Esophagus (tissue), 2 donors: ENCODE results near the gene ZBTB39. TPM values are rescaled to one million over a fixed set of nuclear protein-coding genes. Genes with fewer than 3 reads are reported as not detected.
"Not testable (repeated sequence)": the region's sequence is repeated elsewhere in the genome, so short reads cannot be mapped to it uniquely, and the experiment has no call there.

Experiments
- H3K27ac ChIP-seq, 2 donors: one replicate each; pipeline ENCODE4 v1.5.1; 2013; ENCODE audit warnings: low read depth in 2 of 2, mild to moderate bottlenecking in 2 of 2, inconsistent platforms in 1 of 2, low read length in 1 of 2, moderate library complexity in 1 of 2
- H3K27me3 ChIP-seq, 2 donors: one replicate each; pipeline ENCODE4 v1.6.1; 2013; ENCODE audit warnings: low read length in 2 of 2, control low read depth in 1 of 2, mild to moderate bottlenecking in 1 of 2; ENCODE audit not compliant: insufficient read depth in 2 of 2, control insufficient read depth in 1 of 2
- H3K36me3 ChIP-seq, 2 donors: one replicate each; pipeline ENCODE4 v1.6.1; 2013; ENCODE audit warnings: low read length in 1 of 2; ENCODE audit not compliant: control insufficient read depth in 2 of 2, insufficient read depth in 2 of 2
- H3K4me1 ChIP-seq, 2 donors: one replicate each; pipeline ENCODE4 v1.6.1; 2013; ENCODE audit warnings: low read length in 1 of 2; ENCODE audit not compliant: control insufficient read depth in 2 of 2, insufficient read depth in 2 of 2
- H3K4me3 ChIP-seq, 2 donors: one replicate each; pipeline ENCODE4 v1.5.1; 2013; ENCODE audit warnings: low read length in 2 of 2, mild to moderate bottlenecking in 2 of 2, low read depth in 1 of 2, moderate library complexity in 1 of 2
- H3K9me3 ChIP-seq, 2 donors: one replicate each; pipeline ENCODE4 v1.6.1; 2013; ENCODE audit warnings: mild to moderate bottlenecking in 2 of 2, low read depth in 1 of 2, low read length in 1 of 2, moderate library complexity in 1 of 2; ENCODE audit not compliant: control insufficient read depth in 2 of 2, insufficient read depth in 1 of 2
- WGBS, 2 donors: extraction: QIAGEN DNeasy Blood & Tissue Kit; methylation state at CpG; one replicate each; pipeline ENCODE4 v1.1.7; 2013; 5-methylcytosine and 5-hydroxymethylcytosine counted together
- polyA plus RNA-seq, 2 donors: library from polyadenylated mRNA; stranded (reverse); fragments of 200-250 nt; gene quantifications; one replicate each; pipeline ENCODE4 v1.2.3, GENCODE V29; 2013
- donor health status: healthy with polysubstance abuse.
- donor health status: Bipolar disorder and iron deficiency.

The ZBTB39 gene
- polyA plus RNA-seq, 2 donors: 1.2 to 1.4 TPM

GRCh38 chr12:56987551-56988053 is 18.7 kb downstream of the ZBTB39 start:
- H3K4me1 ChIP-seq: peaks cover 0 to 12% of the 10 kb centered on the region in 2 donors
- no peaks in the 10 kb centered on the region for H3K27me3 ChIP-seq
- H3K9me3 ChIP-seq: no peaks in the 10 kb centered on the region
- WGBS, 2 donors: 23 to 26% methylated on average over 11 of the region's 11 CpGs
- no peak overlapping the region for H3K27ac ChIP-seq
- H3K36me3 ChIP-seq: peaks cover 0 to 2% of the 10 kb centered on the region in 2 donors
- H3K4me3 ChIP-seq: no peak overlapping the region

GRCh38 chr12:56987011-56987410 is 19.3 kb downstream of the ZBTB39 start:
- peaks cover 0 to 2% of the 10 kb centered on the region in 2 donors for H3K36me3 ChIP-seq
- peaks cover 0 to 12% of the 10 kb centered on the region in 2 donors for H3K4me1 ChIP-seq
- no peak overlapping the region for H3K27ac ChIP-seq
- H3K9me3 ChIP-seq: no peaks in the 10 kb centered on the region
- H3K4me3 ChIP-seq: no peak overlapping the region
- H3K27me3 ChIP-seq: no peaks in the 10 kb centered on the region

- H3K4me1 ChIP-seq, H3K9me3 ChIP-seq, H3K27me3 ChIP-seq, H3K36me3 ChIP-seq, H3K4me3 ChIP-seq: not testable (repeated sequence)
- WGBS, 2 donors: 39 to 40% methylated on average over 5 of the region's 6 CpGs
- H3K27ac ChIP-seq: peak overlapping the region; percentile 68 to 74
These were observed 20.6 kb downstream of the ZBTB39 start for GRCh38 chr12:56985714-56986113.

GRCh38 chr12:56983386-56983785 is 23.0 kb downstream of the ZBTB39 start:
- H3K27me3 ChIP-seq: no peaks in the 10 kb centered on the region
- H3K9me3 ChIP-seq: no peaks in the 10 kb centered on the region
- H3K4me1 ChIP-seq: peaks cover 0 to 13% of the 10 kb centered on the region in 2 donors
- WGBS, 2 donors: 73 to 85% methylated on average over 4 of the region's 4 CpGs
- no peaks in the 10 kb centered on the region for H3K36me3 ChIP-seq
- H3K27ac ChIP-seq: no peak overlapping the region
- H3K4me3 ChIP-seq: no peak overlapping the region

GRCh38 chr12:56982578-56983236 is 23.6 kb downstream of the ZBTB39 start:
- peaks cover 0 to 13% of the 10 kb centered on the region in 2 donors for H3K4me1 ChIP-seq
- H3K36me3 ChIP-seq, H3K27me3 ChIP-seq, H3K9me3 ChIP-seq, H3K27ac ChIP-seq, H3K4me3 ChIP-seq: not testable (repeated sequence)
- 89 to 91% methylated on average over 2 to 3 of the region's 3 CpGs for WGBS, 2 donors

GRCh38 chr12:56980941-56981530 is 25.3 kb downstream of the ZBTB39 start:
- Histone ChIP-seq H3K4me1 (peaks cover 0 to 7% of the 10 kb centered on the region in 2 donors), H3K27ac (peak overlapping the region in 1 of 2 donors; percentile 61), H3K4me3 (no peak overlapping the region), H3K36me3 (no peaks in the 10 kb centered on the region), H3K27me3 (no peaks in the 10 kb centered on the region), H3K9me3 (no peaks in the 10 kb centered on the region)
- WGBS, 2 donors: 95 to 98% methylated on average over 4 of the region's 4 CpGs

GRCh38 chr12:56980268-56980667 is 26.1 kb downstream of the ZBTB39 start:
- 68 to 71% methylated on average over 6 of the region's 6 CpGs for WGBS, 2 donors
- Histone ChIP-seq H3K27me3 (no peaks in the 10 kb centered on the region), H3K36me3 (no peaks in the 10 kb centered on the region), H3K27ac (peak overlapping the region in 1 of 2 donors; percentile 13), H3K9me3 (no peaks in the 10 kb centered on the region), H3K4me3 (no peak overlapping the region), H3K4me1 (peaks cover 0 to 7% of the 10 kb centered on the region in 2 donors)

GRCh38 chr12:56979628-56980027 is 26.7 kb downstream of the ZBTB39 start:
- Histone ChIP-seq H3K27me3 (no peaks in the 10 kb centered on the region), H3K4me3 (no peak overlapping the region), H3K27ac (no peak overlapping the region), H3K4me1 (peaks cover 0 to 7% of the 10 kb centered on the region in 2 donors), H3K9me3 (no peaks in the 10 kb centered on the region), H3K36me3 (no peaks in the 10 kb centered on the region)
- 96 to 97% methylated on average over 3 of the region's 3 CpGs for WGBS, 2 donors

GRCh38 chr12:56978397-56979138 is 27.8 kb downstream of the ZBTB39 start:
- Histone ChIP-seq H3K36me3 (no peaks in the 10 kb centered on the region), H3K27me3 (no peaks in the 10 kb centered on the region), H3K4me3 (no peak overlapping the region), H3K4me1 (peaks cover 0 to 7% of the 10 kb centered on the region in 2 donors), H3K27ac (no peak overlapping the region), H3K9me3 (no peaks in the 10 kb centered on the region)
- WGBS, 2 donors: 72 to 80% methylated on average over 3 of the region's 3 CpGs
